Stimulated activated CD4-positive, alpha-beta T cell treated with anti-CD3 and anti-CD28 coated beads, TNF-alpha, amount 100 ng/mL, for 24 hours (primary cell): ENCODE data around the gene SLC10A3.
"Not testable (repeated sequence)": the region's sequence is repeated elsewhere in the genome, so short reads cannot be mapped to it uniquely, and the experiment has no call there.

Experiments used
- DNase-seq, 3 experiments: peaks; one replicate each; pipeline ENCODE4 v3.0.0-alpha.2; 2020; ENCODE audit warnings: low read depth in 3 of 3

The SLC10A3 gene

GRCh38 chrX:154509455-154509854 lies 19.0 kb upstream of the SLC10A3 start:
- no peak for DNase-seq

- DNase-seq, result no peak
Observed at GRCh38 chrX:154508384-154508745, 17.9 kb upstream of the SLC10A3 start.

GRCh38 chrX:154507673-154508383 lies 17.4 kb upstream of the SLC10A3 start:
- no peak for DNase-seq

GRCh38 chrX:154506483-154507332 lies 16.3 kb upstream of the SLC10A3 start:
- DNase-seq, result no peak

GRCh38 chrX:154505734-154506133 lies 15.3 kb upstream of the SLC10A3 start:
- no peak for DNase-seq

- no peak for DNase-seq
Observed at GRCh38 chrX:154502989-154503388, 12.6 kb upstream of the SLC10A3 start.

GRCh38 chrX:154502098-154502497 lies 11.7 kb upstream of the SLC10A3 start:
- DNase-seq, result no peak

- not testable (repeated sequence) for DNase-seq
Observed at GRCh38 chrX:154501423-154501822, 11.0 kb upstream of the SLC10A3 start.

- not testable (repeated sequence) for DNase-seq
Observed at GRCh38 chrX:154496591-154497137, 6.2 kb upstream of the SLC10A3 start.

GRCh38 chrX:154495472-154495922 lies 5.1 kb upstream of the SLC10A3 start:
- DNase-seq, result no peak

- no peak for DNase-seq
Observed at GRCh38 chrX:154494715-154495114, 4.3 kb upstream of the SLC10A3 start.

- no peak for DNase-seq
Observed at GRCh38 chrX:154490021-154490413, 412 bp downstream of the SLC10A3 start.

GRCh38 chrX:154489182-154489581 lies 1.2 kb downstream of the SLC10A3 start:
- no peak for DNase-seq

GRCh38 chrX:154488336-154489075 lies 1.9 kb downstream of the SLC10A3 start:
- DNase-seq, result no peak

- DNase-seq, result no peak
Observed at GRCh38 chrX:154487518-154488290, 2.7 kb downstream of the SLC10A3 start.

- peak in 2 of 3 experiments; percentile 26 to 51 for DNase-seq
Observed at GRCh38 chrX:154486396-154487207, 3.8 kb downstream of the SLC10A3 start, which contains the start of gene UBL4A. UBL4A (minus strand) TSS chrX:154486615; CDS start chrX:154486584, 31 bp downstream.

- DNase-seq, result peak in 1 of 3 experiments; percentile 24
Observed at GRCh38 chrX:154486052-154486395, 4.4 kb downstream of the SLC10A3 start.

- no peak for DNase-seq
Observed at GRCh38 chrX:154485150-154486051, 5.0 kb downstream of the SLC10A3 start.
